ENCODE results near the gene ZNF575. TPM values are rescaled to one million over a fixed set of nuclear protein-coding genes. Genes with fewer than 3 reads are reported as not detected.
A peak's percentile ranks its signal among the peaks of the same experiment; 100 is the strongest.

ZNF575 gene
- total and polyA plus RNA-seq, 4 donors, result 0.48 to 2.3 (median 0.65) TPM

GRCh38 chr19:43578787-43579186, 45.8 kb downstream of the ZNF575 start:
- H3K27ac ChIP-seq (ENCODE audit: low read depth in 1 of 2, low read length in 1 of 2), result no peak overlapping the region
- no peak for TF ChIP-seq CTCF (IDR thresholded peaks at IDR 0.05; ENCODE audit: control extremely low read depth, extremely low read depth)
- no peak overlapping the region for H3K4me3 ChIP-seq
- no peak for ATAC-seq (ENCODE audit: insufficient read depth, low FRiP score)
- no peaks in the 10 kb centered on the region for H3K27me3 ChIP-seq (ENCODE audit: control insufficient read depth in 3 of 3, insufficient read depth in 3 of 3, low read length in 2 of 3)
- H3K9ac ChIP-seq (ENCODE audit: insufficient read depth in 1 of 2, low read length in 2 of 2), result no peak overlapping the region
- no peak for DNase-seq
- 90% methylated on average over 3 of the region's 3 CpGs for WGBS, 2 donors
- peaks cover 3 to 38% (median 12%) of the 10 kb centered on the region in 5 donors for H3K4me1 ChIP-seq (ENCODE audit: control insufficient read depth in 5 of 5, insufficient read depth in 5 of 5, low read length in 5 of 5)
- H3K9me3 ChIP-seq (ENCODE audit: control insufficient read depth in 4 of 4, insufficient read depth in 3 of 4, low read length in 3 of 4), result no peaks in the 10 kb centered on the region
- no peaks in the 10 kb centered on the region for H3K36me3 ChIP-seq (ENCODE audit: control insufficient read depth in 4 of 4, insufficient read depth in 4 of 4, low read length in 4 of 4)

DNA sequence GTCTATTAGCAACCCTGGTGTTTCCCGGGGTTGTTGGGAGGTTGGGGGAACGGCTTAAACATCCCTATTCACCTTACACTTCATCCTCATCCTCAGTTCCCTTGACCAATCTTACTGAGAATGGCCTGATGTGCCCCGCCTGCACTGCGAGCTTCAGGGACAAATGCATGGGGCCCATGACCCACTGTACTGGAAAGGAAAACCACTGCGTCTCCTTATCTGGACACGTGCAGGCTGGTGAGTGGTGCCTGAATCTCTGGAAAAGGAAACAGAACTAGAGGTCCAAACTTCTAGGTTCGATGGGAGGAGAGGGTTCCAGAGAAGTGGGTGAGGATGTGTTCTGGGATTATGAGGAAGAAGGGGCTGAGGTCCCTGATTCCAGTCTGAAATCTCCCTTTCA, 48.5 kb downstream of the ZNF575 start:
- 64 to 69% methylated on average over 7 of the region's 7 CpGs for WGBS, 2 donors
- peaks cover 0 to 1% (median 0%) of the 10 kb centered on the region in 4 donors for H3K9me3 ChIP-seq (ENCODE audit: control insufficient read depth in 4 of 4, insufficient read depth in 3 of 4, low read length in 3 of 4)
- H3K4me3 ChIP-seq, result no peak overlapping the region
- H3K27me3 ChIP-seq (ENCODE audit: control insufficient read depth in 3 of 3, insufficient read depth in 3 of 3, low read length in 2 of 3), result no peaks in the 10 kb centered on the region
- H3K9ac ChIP-seq (ENCODE audit: insufficient read depth in 1 of 2, low read length in 2 of 2), result peak overlapping the region; percentile 27 to 73
- H3K4me1 ChIP-seq (ENCODE audit: control insufficient read depth in 5 of 5, insufficient read depth in 5 of 5, low read length in 5 of 5), result peaks cover 0 to 22% (median 10%) of the 10 kb centered on the region in 5 donors
- H3K36me3 ChIP-seq (ENCODE audit: control insufficient read depth in 4 of 4, insufficient read depth in 4 of 4, low read length in 4 of 4), result peaks cover 0 to 5% (median 1%) of the 10 kb centered on the region in 4 donors
- no peak for TF ChIP-seq CTCF (IDR thresholded peaks at IDR 0.05; ENCODE audit: control extremely low read depth, extremely low read depth)
- no peak overlapping the region for H3K27ac ChIP-seq (ENCODE audit: low read depth in 1 of 2, low read length in 1 of 2)
- DNase-seq (no peak), ATAC-seq (ENCODE audit: insufficient read depth, low FRiP score) (no peak)

GRCh38 chr19:43582495-43582894, 49.5 kb downstream of the ZNF575 start:
- peaks cover 0 to 2% (median 0%) of the 10 kb centered on the region in 4 donors for H3K9me3 ChIP-seq (ENCODE audit: control insufficient read depth in 4 of 4, insufficient read depth in 3 of 4, low read length in 3 of 4)
- no peaks in the 10 kb centered on the region for H3K27me3 ChIP-seq (ENCODE audit: control insufficient read depth in 3 of 3, insufficient read depth in 3 of 3, low read length in 2 of 3)
- peaks cover 0 to 22% (median 11%) of the 10 kb centered on the region in 5 donors for H3K4me1 ChIP-seq (ENCODE audit: control insufficient read depth in 5 of 5, insufficient read depth in 5 of 5, low read length in 5 of 5)
- ATAC-seq (ENCODE audit: insufficient read depth, low FRiP score) (no peak), DNase-seq (no peak)
- WGBS, 2 donors, result 89 to 95% methylated on average over 2 of the region's 2 CpGs
- peaks cover 0 to 6% (median 4%) of the 10 kb centered on the region in 4 donors for H3K36me3 ChIP-seq (ENCODE audit: control insufficient read depth in 4 of 4, insufficient read depth in 4 of 4, low read length in 4 of 4)
- TF ChIP-seq CTCF (IDR thresholded peaks at IDR 0.05; ENCODE audit: control extremely low read depth, extremely low read depth), result no peak
- no peak overlapping the region for H3K4me3 ChIP-seq
- H3K27ac ChIP-seq (ENCODE audit: low read depth in 1 of 2, low read length in 1 of 2), result no peak overlapping the region
- no peak overlapping the region for H3K9ac ChIP-seq (ENCODE audit: insufficient read depth in 1 of 2, low read length in 2 of 2)

DNA sequence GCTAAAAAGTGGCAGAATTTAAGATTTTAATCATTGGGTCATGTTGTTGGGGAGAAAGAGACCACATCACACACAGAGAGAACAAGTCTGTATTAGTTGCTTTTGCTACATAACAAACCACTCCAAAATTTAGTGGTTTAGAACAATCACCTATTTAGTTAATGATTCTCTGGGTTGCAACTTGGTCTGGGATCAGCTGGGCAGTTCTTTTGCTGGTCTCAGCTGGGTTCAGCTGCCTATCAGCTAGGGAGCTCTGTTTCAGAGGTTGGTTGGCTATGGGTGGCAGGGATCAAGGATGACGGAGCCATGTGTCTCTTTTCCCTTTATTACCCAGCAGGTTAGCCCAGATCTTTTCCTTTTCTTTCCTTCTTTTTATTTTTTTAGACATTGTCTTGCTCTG, 51.5 kb downstream of the ZNF575 start:
- H3K4me1 ChIP-seq (ENCODE audit: control insufficient read depth in 5 of 5, insufficient read depth in 5 of 5, low read length in 5 of 5), result peaks cover 0 to 22% (median 11%) of the 10 kb centered on the region in 5 donors
- 97 to 100% methylated on average over 1 of the region's 1 CpG for WGBS, 2 donors
- no peak overlapping the region for H3K4me3 ChIP-seq
- DNase-seq (no peak), ATAC-seq (ENCODE audit: insufficient read depth, low FRiP score) (no peak)
- no peak for TF ChIP-seq CTCF (IDR thresholded peaks at IDR 0.05; ENCODE audit: control extremely low read depth, extremely low read depth)
- no peak overlapping the region for H3K9ac ChIP-seq (ENCODE audit: insufficient read depth in 1 of 2, low read length in 2 of 2)
- peaks cover 0 to 2% (median 0%) of the 10 kb centered on the region in 4 donors for H3K9me3 ChIP-seq (ENCODE audit: control insufficient read depth in 4 of 4, insufficient read depth in 3 of 4, low read length in 3 of 4)
- H3K27me3 ChIP-seq (ENCODE audit: control insufficient read depth in 3 of 3, insufficient read depth in 3 of 3, low read length in 2 of 3), result no peaks in the 10 kb centered on the region
- H3K27ac ChIP-seq (ENCODE audit: low read depth in 1 of 2, low read length in 1 of 2), result no peak overlapping the region
- H3K36me3 ChIP-seq (ENCODE audit: control insufficient read depth in 4 of 4, insufficient read depth in 4 of 4, low read length in 4 of 4), result peaks cover 0 to 6% (median 5%) of the 10 kb centered on the region in 4 donors
